Gastroesophageal sphincter (tissue), 3 donors: ENCODE results near the gene CCDC27.

ENCODE experiments used
- CTCF ChIP-seq, 4 experiments: fragments of 200-600 bp in 2 of 4; fragments of 450-650 bp in 2 of 4; sonication (generic) in 1 of 4; IDR thresholded peaks; one replicate each; pipeline ENCODE4 v1.5.1; 2017 to 2019; ENCODE audit warnings: antibody characterized with exemption in 4 of 4, mild to moderate bottlenecking in 2 of 4, moderate library complexity in 2 of 4
- POLR2A ChIP-seq, 2 donors: fragments of 450-650 bp; IDR thresholded peaks; one replicate each; pipeline ENCODE4 v1.6.1; 2017; ENCODE audit warnings: antibody characterized with exemption in 2 of 2, mild to moderate bottlenecking in 2 of 2, moderate library complexity in 1 of 2
- POLR2AphosphoS5 ChIP-seq: sonication (generic); formaldehyde crosslinking; IDR thresholded peaks from one replicate; pipeline ENCODE4 v1.6.1; 2017; ENCODE audit warnings: antibody characterized with exemption

- TF ChIP-seq CTCF (IDR thresholded peaks at IDR 0.05) (no peak), POLR2AphosphoS5 (no peak), POLR2A (IDR thresholded peaks at IDR 0.05) (no peak)
These were observed 22.8 kb downstream of the CCDC27 start for GRCh38 chr1:3774946-3775489.
